CD4-positive, alpha-beta T cell treated with Interleukin-17A for 4 hours (primary cell): Measurements from ENCODE around the gene EML6.
"Not testable (repeated sequence)": the region's sequence is repeated elsewhere in the genome, so short reads cannot be mapped to it uniquely, and the experiment has no call there.

Source experiments
- DNase-seq: peaks from one replicate; pipeline ENCODE4 v3.0.0-alpha.2; 2020; ENCODE audit warnings: mixed read lengths

The EML6 gene

GRCh38 chr2:54805255-54805654, 81.8 kb downstream of the EML6 start:
- no peak for DNase-seq

- no peak for DNase-seq
These were observed 83.5 kb downstream of the EML6 start for GRCh38 chr2:54806975-54807374.

- DNase-seq: no peak
These were observed 85.2 kb downstream of the EML6 start for GRCh38 chr2:54808661-54809060.

- no peak for DNase-seq
These were observed 86.4 kb downstream of the EML6 start for GRCh38 chr2:54809819-54810218.

- DNase-seq: no peak
These were observed 86.8 kb downstream of the EML6 start for GRCh38 chr2:54810246-54810645.

GRCh38 chr2:54813584-54813983, 90.1 kb downstream of the EML6 start:
- DNase-seq: no peak

GRCh38 chr2:54814389-54815147, 91.1 kb downstream of the EML6 start:
- no peak for DNase-seq

- no peak for DNase-seq
These were observed 91.7 kb downstream of the EML6 start for GRCh38 chr2:54815148-54815539.

- no peak for DNase-seq
These were observed 94.8 kb downstream of the EML6 start for GRCh38 chr2:54818226-54818625.

- DNase-seq: no peak
These were observed 97.1 kb downstream of the EML6 start for GRCh38 chr2:54820558-54820957.

- DNase-seq: no peak
These were observed 101.1 kb downstream of the EML6 start for GRCh38 chr2:54824567-54824966.

- no peak for DNase-seq
These were observed 107.1 kb downstream of the EML6 start for GRCh38 chr2:54830546-54830945.

- DNase-seq: no peak
These were observed 108.0 kb downstream of the EML6 start for GRCh38 chr2:54831480-54831879.

- DNase-seq: no peak
These were observed 111.3 kb downstream of the EML6 start for GRCh38 chr2:54834721-54835120.

- DNase-seq: no peak
These were observed 113.0 kb downstream of the EML6 start for GRCh38 chr2:54836477-54836876.

GRCh38 chr2:54838585-54839035, 115.1 kb downstream of the EML6 start:
- DNase-seq: peak; percentile 79

GRCh38 chr2:54839461-54840255, 116.2 kb downstream of the EML6 start:
- DNase-seq: no peak

GRCh38 chr2:54840559-54841468, 117.4 kb downstream of the EML6 start:
- DNase-seq: no peak

- DNase-seq: not testable (repeated sequence)
These were observed 118.0 kb downstream of the EML6 start for GRCh38 chr2:54841500-54841899.

GRCh38 chr2:54845094-54845493, 121.6 kb downstream of the EML6 start:
- no peak for DNase-seq

- no peak for DNase-seq
These were observed 122.1 kb downstream of the EML6 start for GRCh38 chr2:54845514-54845913.

- no peak for DNase-seq
These were observed 127.0 kb downstream of the EML6 start for GRCh38 chr2:54850171-54851122.
